SH-SY5Y (cell line): ENCODE measurements around the gene TEAD3.

Experiments
- GATA2 ChIP-seq: IDR thresholded peaks from 2 replicates; pipeline ENCODE4 v1.6.1; 2011; ENCODE audit warnings: mild to moderate bottlenecking, low read depth, low read length
- GATA3 ChIP-seq: IDR thresholded peaks from 2 replicates; pipeline ENCODE4 v1.6.1; 2011; ENCODE audit warnings: low read depth, mild to moderate bottlenecking, low read length, moderate library complexity

GRCh38 chr6:35533981-35534380 lies 37.1 kb upstream of the TEAD3 start:
- TF ChIP-seq GATA3 = no peak
- TF ChIP-seq GATA2 = no peak
